Fibroblast of skin of left biceps (primary cell): Measurements from ENCODE around the gene GPA33.

ENCODE experiments used
- DNase-seq, 2 experiments: peaks; one replicate each; pipeline ENCODE4 v3.0.0-alpha.2; 2013; ENCODE audit warnings: low read depth in 2 of 2

Gene GPA33

DNA sequence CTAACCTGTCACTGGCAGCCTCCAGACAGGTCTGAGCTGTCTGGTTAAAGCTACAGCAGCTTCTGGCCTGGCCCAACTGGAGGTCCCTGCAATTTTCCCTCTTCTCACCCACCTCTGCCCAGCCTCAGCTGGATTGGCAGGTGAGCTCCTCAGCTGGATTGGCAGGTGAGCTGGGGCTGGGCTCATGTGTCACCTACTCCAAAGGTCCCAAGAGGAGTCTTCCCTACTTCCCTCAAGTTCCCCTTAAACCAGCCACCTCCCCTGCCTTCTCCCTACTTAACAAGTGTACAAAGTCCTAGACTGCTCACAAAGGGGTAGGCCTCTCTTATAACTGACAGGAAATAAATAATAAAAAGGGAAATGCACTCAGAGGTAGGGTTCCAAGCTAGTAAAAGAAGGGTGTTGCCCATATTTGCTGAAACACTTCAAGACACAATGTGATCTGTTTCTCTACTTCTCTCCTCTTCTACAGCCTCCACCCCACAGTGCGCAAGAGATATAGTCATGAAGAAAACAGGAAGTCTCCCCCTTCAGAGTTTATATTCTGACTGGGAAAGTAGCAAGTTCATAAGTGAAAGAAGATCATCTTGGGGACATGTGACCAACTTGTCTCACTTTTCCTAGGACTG, at the start of gene GPA33:
GPA33 (minus strand) TSS at position 64 of the 629 bp plus-strand sequence. CDS start 90 bp downstream, outside the sequence.
- no peak for DNase-seq

- DNase-seq = no peak
Measured at GRCh38 chr1:167138703-167139102, 48.5 kb upstream of the GPA33 start.

- DNase-seq = no peak
Measured at GRCh38 chr1:167137793-167138510, 47.8 kb upstream of the GPA33 start.

GRCh38 chr1:167137332-167137781, 47.2 kb upstream of the GPA33 start:
- DNase-seq = no peak

- no peak for DNase-seq
Measured at GRCh38 chr1:167136806-167137205, 46.6 kb upstream of the GPA33 start.

DNA sequence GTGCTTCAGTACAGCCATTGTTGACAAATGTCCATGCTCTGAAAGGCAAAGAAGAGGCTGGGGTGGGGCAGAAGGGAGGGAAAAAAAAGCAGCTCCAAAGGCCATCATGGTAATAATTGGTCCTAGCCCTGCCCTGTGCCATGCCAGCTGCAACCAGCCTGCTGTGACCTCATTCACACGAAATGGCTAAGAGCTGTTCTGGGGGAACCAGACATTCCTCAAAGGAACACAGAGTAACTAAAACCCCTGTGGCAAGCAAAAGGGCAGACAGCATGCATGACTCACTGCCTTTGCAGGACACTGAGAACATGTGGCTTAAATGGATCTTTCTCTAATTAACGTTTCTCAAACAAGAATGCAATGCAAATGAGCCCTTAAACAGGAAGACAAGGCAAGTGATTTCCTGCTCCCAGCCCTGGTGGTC, 46.0 kb upstream of the GPA33 start:
- no peak for DNase-seq

DNA sequence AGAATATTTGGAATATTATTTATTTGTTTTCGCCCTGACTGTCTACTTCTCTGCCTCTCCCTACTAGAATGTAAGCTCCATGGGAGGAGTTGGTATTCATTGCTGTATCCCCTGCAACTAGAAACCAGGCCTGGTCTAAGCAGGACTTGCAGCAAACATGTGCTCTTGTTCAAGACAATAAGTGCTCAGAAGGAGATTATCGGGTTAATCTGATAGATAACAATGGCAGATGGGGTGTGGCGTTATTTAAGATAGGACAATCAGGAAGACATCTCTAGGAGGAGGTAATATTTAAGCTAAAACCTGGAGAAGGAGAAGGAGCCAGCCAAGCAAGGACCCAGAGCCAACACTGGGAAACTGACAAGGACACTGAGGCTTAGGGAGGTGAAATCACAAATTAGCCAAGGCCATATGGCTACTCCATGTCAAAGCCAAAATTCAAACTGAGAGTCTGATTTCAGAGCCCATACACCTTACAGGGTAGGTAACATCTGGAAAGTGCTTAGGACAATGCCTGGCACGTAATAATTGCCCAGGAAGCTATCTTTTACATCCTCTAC, 45.2 kb upstream of the GPA33 start:
- no peak for DNase-seq

- DNase-seq = no peak
Measured at GRCh38 chr1:167132301-167133010, 42.3 kb upstream of the GPA33 start.

DNA sequence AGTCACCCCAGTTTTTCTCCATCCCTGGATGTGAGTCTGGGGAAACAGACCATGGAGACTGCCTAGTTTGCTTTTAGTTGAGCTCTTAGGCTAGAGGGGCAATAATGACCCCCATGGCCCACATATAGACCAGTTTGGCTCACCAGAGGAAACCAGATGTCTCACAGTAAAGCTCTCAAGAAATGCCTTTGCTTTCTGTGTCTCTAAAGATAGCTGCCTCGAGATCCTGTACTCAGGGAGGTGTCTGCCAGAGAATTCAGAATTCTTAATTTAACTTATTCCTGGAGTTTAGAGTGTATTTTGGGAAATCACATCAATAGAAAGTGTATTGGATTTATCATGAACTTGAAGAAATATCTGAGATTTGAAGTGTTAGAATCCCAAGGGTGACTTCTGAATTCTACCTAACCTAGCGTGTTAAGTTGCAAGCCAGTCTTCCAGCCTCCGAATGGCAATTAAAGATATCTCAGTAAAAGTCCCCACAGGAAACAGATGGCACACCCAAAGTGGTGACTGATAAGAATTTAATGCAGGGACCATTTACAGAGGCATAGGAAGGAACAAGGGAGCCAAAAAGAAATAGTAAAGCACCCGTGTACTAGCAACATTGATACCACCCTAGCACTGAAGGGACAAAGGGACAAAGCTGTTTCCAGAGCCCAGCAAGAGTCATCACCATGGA, 40.8 kb upstream of the GPA33 start:
- DNase-seq = no peak

DNA sequence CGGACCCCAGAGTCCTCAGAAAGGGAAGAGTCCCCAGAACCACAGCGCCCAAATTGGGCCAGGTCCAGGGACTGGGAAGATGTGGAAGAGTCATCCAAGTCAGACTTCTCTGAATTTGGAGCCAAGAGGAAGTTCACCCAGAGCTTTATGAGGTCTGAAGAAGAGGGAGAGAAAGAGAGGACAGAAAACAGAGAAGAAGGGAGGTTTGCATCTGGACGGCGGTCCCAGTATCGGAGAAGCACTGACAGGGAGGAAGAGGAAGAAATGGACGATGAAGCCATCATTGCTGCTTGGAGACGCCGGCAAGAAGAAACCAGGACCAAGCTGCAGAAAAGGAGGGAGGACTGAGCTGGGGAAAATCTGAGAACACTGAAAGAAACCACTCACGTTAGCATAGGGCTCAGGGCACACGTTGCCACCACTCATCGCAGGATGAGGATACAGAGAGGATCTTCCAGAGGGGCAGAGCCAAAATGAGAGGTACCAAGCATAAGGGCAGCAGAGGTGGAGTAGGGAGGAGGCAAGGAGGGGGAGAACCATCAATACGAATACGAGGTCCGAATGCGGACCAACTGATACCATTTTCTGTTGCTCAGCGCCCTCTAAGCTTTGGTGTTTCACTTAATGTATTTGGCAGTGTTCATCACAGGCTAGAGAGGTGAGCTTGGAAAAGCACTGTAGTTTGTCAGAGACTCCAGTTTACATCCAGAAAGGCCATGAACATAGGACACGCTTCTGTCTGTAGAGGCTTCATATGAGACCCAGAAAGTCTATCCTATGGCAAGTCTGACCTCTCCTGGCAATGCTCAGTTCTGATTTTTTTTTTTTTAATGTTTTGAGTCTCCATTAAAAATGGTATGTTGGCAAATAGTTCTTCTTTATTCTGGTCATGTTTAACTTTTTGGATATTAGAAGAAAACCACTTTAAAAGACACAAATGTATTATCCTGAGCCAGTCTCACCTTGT, 38.4 kb upstream of the GPA33 start:
- no peak for DNase-seq

DNA sequence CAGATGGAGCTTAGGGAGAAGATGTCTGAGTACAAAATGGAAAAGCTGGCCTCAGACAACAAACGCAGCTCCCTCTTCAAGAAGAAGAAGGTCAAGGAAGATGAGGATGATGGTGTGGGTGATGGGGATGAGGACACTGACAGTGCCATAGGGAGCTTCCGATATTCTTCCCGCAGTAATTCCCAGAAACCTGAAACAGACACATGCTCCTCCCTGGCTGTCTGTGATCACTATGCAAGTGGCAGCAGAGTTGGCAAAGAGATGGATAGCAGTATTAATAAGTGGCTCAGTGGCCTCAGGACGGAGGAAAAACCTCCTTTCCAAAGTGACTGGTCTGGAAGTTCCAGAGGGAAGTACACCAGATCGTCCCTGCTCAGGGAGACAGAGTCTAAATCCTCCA, 37.5 kb upstream of the GPA33 start:
- no peak for DNase-seq

DNA sequence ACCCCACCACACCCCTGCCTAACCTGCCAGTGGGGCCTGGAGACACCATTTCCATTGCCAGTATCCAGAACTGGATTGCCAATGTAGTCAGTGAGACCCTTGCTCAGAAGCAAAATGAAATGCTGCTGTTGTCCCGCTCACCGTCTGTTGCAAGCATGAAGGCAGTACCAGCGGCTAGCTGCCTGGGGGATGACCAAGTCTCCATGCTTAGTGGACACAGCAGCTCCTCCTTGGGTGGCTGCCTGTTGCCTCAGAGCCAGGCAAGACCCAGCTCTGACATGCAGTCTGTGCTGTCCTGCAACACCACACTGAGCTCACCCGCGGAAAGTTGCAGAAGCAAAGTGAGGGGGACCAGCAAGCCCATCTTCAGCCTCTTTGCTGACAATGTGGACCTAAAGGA, 37.1 kb upstream of the GPA33 start:
- DNase-seq = no peak

DNA sequence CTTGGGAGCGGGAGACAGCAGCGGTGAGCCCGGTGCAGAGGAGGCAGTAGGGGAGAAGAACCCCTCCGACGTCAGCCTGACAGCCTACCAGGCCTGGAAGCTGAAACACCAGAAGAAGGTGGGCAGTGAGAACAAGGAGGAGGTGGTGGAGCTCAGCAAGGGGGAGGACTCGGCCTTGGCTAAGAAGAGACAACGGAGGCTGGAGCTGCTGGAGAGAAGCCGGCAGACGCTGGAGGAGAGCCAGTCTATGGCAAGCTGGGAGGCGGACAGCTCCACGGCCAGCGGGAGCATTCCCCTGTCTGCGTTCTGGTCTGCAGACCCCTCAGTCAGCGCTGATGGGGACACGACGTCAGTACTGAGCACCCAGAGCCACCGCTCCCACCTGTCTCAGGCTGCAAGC, 36.6 kb upstream of the GPA33 start:
- DNase-seq = no peak

GRCh38 chr1:167126317-167126716, 36.1 kb upstream of the GPA33 start:
- DNase-seq = no peak

DNA sequence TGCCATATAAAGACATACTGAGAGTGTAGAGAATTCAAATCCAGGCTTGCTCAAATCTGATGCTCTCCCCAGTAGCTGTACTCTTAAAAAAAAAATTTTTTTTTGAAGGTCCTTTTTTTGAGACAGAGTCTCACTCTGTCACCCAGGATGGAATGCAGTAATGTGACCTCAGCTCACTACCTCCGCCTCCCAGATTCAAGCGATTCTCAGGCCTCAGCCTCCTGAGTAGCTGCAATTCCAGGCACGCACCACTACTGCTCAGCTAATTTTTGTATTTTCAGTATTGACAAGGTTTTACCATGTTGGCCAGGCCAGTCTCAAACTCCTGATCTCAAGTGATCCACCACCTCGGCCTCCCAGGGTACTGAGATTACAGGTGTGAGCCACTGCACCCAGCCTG, 32.4 kb upstream of the GPA33 start:
- no peak for DNase-seq

- DNase-seq = no peak
Measured at GRCh38 chr1:167122121-167122480, 31.9 kb upstream of the GPA33 start.

DNA sequence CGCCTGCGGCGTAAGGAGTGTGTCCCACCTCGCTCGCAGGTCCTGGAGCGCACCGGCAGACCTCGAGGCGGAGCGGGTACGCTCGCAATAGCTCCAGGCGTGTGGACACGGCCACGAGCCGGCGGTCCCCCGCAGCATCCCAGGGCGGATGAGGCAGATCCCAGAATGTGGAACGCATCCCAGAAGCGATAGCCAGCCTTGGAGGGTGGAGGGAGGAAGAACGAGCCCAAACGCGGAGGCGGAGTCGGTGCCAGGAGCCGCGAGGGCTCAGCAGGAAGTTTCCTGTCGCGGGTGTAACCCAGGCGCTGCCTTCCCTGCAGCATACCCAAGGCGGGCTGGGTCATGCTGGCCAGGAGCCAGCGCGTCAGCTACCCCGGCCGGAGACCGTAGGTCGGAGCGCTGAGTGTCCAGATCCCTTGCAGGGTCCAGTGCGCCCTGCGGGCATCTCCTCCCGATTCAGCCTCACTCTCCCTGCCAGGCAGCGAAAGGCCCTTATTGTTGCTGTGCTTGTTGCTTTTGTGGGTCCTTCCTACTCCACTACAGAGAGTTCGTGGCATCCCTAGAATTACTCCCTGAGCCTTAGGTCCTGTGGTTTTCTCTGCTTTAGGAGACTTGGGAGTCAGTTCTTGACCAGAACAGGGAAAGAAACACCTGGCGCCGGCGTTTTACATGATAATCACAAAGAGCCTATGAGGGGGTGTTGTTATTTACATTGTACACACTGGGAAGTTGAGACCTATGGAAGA, 31.4 kb upstream of the GPA33 start:
- DNase-seq = no peak

GRCh38 chr1:167120899-167121298, 30.7 kb upstream of the GPA33 start:
- DNase-seq = no peak

- no peak for DNase-seq
Measured at GRCh38 chr1:167119696-167120095, 29.5 kb upstream of the GPA33 start.

GRCh38 chr1:167118188-167118587, 28.0 kb upstream of the GPA33 start:
- DNase-seq = no peak
